T47D (cell line): ENCODE results near the gene CDK14.

Experiments used
- DNase-seq, 2 experiments: peaks; one replicate each; pipeline versions ENCODE4 v3.0.0 to v3.0.0-alpha.2; 2011 to 2012; ENCODE audit warnings: low read depth in 1 of 2, low spot score in 1 of 2
- JUND ChIP-seq: IDR thresholded peaks from 2 replicates; pipeline ENCODE4 v1.6.1; 2012; ENCODE audit warnings: low read depth
- in situ Hi-C: cut with HindIII; loops from 2 replicates; pipeline ENCODE4 v1.10.0; 2016; ENCODE audit warnings: low sequenced_read_pairs, low pct_unique_long_range_greater_than_20kb

The CDK14 gene

DNA sequence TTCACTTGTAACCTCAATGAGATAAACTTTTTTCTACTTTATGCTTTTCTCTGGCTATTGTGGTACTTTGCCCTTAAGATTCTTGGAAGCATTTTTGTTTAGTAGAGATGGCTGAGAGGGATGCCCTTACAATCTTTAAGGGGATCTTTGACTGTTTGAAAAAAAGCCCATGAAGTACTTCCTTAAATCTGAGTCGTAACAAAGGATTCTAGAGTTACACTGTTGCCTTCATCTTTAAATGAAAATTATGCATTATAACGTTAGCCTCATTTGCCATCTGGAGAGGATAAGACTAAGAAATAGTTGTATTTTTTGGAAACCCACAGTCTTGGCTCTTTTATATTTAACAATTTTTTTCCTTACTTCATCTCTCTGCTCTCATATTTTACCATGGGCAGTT lies 630.3 kb downstream of the CDK14 start:
- in situ Hi-C loops = no loop called here
- no peak for DNase-seq
- TF ChIP-seq JUND = no peak

DNA sequence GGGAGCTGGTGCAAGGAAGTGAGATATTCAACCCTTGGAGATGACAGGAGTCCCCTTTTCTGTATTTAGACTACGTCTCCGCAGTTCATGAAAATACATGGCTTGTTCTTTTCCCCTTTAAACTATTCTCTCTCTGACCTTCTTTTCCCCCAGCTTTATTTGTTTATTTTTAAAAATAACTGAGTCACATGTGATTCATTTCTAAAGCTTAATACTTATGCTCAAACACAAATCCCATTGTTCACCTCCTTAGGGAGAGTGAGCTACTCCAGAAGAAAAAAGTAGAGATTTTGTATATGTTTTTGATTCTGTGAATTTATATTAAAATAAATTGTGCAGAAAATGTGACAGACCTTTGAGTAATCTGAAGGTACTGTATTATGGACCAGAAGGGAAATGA lies 632.2 kb downstream of the CDK14 start:
- DNase-seq = no peak
- in situ Hi-C loops = no loop called here
- TF ChIP-seq JUND = no peak

DNA sequence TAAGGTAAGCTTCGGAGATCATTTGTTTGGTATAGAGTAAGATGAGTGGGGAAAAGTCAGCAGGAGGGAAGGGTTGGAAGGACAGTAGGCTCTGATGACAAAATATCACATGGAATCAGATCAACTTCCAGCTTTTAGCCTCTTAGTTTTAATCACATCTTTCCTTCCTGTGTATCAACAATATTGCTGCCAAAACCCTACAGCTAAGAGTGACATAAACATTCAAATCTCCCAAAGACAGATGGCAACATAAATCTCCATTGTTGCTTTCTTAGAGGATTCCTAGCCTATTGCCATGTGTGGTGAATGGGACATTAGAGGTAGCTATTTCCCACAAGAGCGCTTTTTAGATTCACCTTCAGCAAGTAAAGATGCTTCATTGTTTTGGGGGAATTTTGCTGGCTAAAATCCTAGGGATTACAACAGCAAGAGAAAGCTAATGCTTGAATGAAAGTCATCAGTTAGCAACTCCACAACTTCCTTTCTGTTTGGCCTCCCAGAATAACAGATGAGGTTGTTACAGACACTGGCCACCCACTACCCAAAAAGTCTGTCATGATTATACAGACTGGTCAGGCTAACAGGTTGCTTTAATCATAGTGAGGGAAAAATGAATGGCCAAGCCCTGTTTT lies 632.9 kb downstream of the CDK14 start:
- TF ChIP-seq JUND = no peak
- no peak for DNase-seq
- in situ Hi-C loops = no loop called here

DNA sequence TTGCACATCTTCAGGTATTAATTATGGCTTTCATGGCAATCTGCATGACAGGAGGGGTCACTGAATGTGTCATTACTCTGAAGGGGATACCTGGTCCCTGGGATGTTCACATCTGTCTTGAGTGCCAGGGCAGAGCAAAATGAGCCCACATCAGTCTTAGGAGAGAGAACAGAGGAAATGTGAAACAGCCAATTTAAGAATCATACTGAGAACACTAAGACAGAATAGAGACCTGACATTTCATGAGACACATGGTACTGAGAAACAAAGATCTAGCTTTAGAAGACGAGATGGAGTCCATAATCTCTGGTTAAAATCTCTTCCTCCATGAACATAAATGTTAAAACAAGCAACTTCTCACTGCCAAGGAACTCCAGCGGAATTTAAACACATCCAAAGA lies 634.0 kb downstream of the CDK14 start:
- no peak for DNase-seq
- in situ Hi-C loops = no loop called here
- no peak for TF ChIP-seq JUND

DNA sequence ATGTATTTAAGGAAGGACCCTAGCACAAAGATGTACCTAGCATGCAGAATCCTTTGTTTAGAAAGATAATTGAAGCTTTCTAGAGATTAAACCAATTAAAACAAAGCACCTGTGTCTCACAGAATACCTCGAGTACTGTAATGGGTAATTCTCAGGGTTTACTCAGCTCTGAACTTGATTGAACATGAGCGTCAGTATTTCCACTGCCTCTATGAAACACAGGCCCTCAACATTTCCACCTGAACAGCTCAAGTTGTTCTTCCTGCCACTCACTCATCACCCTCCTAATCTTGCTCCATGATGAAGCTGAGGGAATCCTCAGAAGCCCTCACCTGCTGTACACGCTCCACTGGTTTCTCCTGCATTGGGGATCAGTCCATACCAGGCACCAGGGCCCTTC lies 634.4 kb downstream of the CDK14 start:
- no peak for DNase-seq
- in situ Hi-C loops = no loop called here
- no peak for TF ChIP-seq JUND

DNA sequence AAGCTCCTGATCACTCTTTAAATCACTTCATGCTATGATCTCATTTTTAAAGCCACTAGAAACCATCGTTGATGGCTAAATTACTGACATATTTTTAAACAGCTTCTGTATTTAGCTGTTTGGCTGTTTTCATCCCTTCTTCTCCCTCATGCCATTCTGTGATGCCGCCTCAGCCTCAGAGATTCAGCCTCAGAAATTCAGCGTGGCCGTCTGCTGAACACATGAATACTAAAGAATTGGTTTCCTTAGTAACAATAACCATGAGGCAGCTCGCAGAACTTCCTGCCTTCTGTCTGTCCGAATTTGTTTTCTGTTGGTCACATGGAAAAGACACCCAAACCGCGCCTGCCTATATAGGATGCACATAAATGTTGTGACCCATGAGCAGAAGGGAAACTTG lies 637.1 kb downstream of the CDK14 start:
- in situ Hi-C loops = no loop called here
- TF ChIP-seq JUND = no peak
- DNase-seq = no peak

DNA sequence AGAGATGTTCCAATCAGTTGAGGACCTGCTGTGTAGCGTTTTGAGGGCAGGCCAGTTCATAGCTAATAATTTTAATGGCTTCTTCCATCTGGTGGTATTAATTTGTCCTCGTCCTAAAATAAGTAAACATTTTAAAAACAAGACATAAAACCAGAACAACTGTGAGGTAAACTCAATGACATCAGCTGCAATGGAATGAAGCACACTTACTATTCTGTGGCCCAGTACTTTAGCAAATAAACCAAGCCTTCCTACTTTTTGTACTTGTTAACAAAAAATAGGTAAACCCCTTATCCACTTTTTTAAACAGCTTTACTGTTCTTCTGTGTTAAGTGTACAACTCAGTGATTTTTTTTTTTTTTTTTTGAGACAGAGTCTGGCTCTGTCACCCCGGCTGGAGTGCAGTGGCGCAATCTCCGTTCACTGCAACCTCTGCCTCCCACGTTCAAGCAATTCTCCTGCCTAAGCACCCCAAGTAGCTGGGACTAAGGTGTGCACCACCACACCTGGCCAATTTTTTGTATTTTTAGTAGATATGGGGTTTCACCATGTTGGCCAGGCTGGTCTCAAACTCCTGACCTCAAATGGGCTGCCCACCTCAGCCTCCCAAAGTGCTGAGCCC lies 639.2 kb downstream of the CDK14 start:
- in situ Hi-C loops = no loop called here
- TF ChIP-seq JUND = no peak
- no peak for DNase-seq

DNA sequence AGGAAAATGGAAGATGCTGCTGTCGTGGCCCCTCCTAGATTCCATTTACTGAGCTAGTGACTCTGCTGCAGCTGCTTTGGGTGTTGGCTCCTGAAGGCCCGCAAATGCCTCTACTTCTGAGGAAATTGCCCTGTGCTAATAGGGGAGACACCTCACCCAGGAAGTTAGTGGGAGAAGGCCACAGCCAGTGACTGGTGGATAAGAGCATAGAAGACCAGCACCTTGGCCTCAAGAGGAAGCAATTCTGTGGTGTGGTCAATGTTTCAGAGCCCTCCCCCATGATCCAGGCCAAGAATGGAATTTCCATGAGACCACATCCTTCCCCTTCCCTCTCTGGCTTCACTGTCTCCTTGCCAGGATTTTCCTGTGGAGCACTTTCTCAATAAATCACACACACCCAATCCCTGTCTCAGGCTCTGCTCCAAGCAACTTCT lies 643.1 kb downstream of the CDK14 start:
- TF ChIP-seq JUND = no peak
- DNase-seq = no peak
- in situ Hi-C loops = no loop called here

DNA sequence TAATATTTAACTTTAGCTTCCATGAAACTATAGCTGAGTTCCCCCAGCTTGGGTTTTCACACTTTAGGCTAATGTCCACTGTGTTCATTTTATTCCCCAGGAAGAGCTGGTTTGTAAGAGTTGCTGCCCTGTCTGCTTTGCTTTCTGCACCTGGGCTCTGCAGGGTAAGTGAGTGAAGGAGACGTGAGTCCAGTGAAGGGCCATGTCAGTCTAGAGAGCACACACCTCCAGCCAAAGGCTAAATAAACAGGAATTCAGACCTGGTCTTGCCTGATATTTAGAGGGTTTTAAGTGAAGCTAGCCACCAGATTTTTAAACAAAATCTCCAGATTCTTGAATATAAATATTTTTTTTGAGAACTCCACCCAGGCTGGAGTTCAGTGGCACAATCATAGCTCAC lies 643.7 kb downstream of the CDK14 start:
- no peak for TF ChIP-seq JUND
- in situ Hi-C loops = no loop called here
- no peak for DNase-seq

DNA sequence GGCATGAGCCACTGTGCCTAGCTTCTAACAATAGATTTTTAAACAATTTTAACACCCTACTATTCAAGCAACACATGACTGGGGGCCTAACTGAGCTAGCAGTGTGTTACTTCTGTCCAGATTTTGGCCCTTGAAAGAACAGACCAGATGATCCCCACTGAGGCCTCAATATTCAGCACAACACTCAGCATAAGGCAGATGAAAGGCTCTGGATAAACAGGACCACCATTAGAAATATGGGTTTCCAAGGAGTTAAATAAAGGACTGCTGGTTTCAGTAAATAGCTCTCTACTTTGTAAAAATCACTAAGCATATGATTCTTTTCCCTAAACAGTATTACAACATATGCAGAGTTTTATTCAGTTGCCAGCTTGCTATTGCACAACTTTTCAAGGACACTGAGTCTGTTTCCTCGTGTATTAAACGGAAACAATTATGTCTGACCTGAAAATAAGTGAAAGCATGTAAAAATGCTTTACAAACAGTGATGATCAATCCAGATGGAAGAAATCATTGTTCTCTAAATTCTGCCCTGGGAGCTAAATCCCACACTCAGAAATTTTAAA lies 644.3 kb downstream of the CDK14 start:
- in situ Hi-C loops = no loop called here
- TF ChIP-seq JUND = no peak
- no peak for DNase-seq

DNA sequence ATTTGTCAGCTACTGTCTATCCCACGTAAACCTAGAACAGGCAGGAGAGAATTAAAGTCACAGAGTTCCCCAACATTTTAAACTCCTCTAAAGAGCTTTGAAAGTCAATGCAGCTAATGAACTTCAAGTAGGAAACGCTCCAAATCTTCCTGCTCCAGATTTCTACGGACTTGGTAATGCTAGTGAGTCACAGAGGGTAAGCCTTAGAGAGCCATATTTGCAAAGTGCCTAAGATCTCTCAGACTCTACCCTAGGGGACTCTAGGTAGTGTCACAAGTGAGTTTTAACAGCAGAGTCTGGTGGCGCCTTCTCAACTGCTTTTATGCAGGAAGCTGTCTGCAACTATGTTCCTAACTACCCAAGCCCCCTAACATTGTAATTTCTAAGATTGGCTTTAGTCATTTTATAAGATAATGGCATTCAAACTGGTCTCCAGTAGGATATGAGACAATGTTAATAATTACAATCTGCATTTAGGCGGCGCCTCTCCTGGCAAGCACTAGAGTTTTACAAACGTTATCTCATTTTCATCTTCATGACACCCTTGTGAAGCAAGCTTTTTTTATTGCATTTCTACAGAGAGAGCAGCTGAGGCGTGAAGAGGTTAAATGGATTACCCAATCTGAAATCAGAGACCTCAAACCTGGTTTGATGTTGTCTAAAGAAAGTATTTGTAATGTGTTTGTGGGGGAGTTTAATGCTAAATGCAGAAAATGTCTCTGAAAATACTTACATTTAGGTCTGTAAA lies 646.1 kb downstream of the CDK14 start:
- in situ Hi-C loops = no loop called here
- no peak for TF ChIP-seq JUND
- no peak for DNase-seq

DNA sequence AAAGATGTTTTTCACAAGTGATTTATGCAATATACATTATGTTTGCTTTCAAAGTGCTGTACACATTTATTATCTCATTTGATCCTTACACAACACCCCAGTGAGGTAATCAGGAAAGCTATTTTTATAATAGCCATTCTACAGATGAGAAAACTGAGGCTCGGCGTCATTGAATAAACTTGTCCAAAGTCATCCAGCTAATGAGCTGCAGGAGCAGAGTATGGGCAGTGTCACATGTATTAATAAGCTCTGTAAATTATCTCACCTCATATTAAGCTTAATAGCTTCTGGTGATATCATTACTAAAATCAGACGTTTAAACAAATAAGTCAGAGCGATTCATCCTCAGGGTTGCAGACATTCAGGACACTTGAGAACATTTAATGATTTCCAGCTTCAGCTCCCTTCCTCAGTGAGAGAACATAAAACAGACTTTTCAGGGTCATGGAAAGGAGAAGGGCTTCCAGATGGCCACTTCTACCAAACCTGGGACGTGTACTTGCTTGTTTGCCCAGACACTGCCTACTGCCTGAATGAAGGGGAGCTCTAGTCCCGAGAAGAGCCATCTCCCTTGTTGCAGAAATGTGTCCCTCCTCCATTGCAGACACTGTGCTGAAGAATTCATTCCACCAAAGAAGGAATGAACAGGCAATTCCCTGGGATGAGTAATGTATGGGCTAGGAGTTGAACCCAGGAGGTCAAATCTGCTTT lies 647.6 kb downstream of the CDK14 start:
- in situ Hi-C loops = no loop called here
- no peak for TF ChIP-seq JUND
- DNase-seq = no peak
